HFF-Myc (cell line): ENCODE results near the gene GBGT1.

ENCODE experiments used
- DNase-seq: peaks from one replicate; pipeline ENCODE4 v3.0.0-alpha.2; 2011; ENCODE audit warnings: low read depth; ENCODE audit errors: extremely low read depth
- H3K4me3 ChIP-seq: replicated peaks from 2 replicates; pipeline ENCODE4 v1.5.1; 2011; ENCODE audit warnings: low read depth, mild to moderate bottlenecking, control low read depth, low read length
- TF ChIP-seq, protein P1 (sequence below): IDR thresholded peaks from 2 replicates; pipeline ENCODE4 v1.5.1; 2012; ENCODE audit warnings: mild to moderate bottlenecking, low read depth, low read length, control low read depth; ENCODE audit errors: missing control alignments

The GBGT1 gene

DNA sequence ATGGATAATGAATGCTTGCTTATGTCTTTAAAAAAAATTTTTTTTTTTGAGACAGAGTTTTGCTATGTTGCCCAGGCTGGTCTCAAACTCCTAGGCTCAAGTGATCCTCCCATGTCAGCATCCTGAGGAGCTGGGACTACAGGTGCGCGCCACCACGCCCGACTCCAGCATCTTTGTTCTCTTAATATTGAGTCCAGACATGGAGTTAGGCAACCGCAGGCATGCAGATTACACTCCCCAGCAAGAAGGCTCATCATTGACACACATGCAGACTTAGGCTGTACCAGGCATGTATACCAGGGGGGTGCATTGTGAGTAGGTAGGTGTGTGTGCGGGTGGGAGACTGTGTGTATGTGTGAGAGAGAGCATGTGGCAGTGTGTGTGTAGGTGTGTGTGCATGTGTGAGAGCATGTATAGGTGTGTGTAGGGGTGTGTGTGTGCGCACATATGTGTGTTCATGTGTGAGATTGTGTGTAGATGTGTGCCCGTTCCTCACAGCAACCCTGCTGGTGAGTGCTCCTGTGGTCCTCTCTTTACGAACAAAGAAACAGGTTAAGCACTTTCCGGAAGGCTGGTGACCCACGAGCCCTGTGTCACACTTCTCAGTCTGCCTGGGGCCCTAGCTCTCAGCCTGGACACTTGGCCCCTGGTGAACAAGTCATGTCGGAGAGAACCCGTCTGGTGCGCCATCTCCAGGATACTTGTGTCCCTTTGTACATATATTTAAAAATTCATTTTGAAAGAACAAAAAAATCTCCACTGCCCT, 39.2 kb upstream of the GBGT1 start:
- TF ChIP-seq, protein P1, sequence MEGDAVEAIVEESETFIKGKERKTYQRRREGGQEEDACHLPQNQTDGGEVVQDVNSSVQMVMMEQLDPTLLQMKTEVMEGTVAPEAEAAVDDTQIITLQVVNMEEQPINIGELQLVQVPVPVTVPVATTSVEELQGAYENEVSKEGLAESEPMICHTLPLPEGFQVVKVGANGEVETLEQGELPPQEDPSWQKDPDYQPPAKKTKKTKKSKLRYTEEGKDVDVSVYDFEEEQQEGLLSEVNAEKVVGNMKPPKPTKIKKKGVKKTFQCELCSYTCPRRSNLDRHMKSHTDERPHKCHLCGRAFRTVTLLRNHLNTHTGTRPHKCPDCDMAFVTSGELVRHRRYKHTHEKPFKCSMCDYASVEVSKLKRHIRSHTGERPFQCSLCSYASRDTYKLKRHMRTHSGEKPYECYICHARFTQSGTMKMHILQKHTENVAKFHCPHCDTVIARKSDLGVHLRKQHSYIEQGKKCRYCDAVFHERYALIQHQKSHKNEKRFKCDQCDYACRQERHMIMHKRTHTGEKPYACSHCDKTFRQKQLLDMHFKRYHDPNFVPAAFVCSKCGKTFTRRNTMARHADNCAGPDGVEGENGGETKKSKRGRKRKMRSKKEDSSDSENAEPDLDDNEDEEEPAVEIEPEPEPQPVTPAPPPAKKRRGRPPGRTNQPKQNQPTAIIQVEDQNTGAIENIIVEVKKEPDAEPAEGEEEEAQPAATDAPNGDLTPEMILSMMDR, result no peak
- H3K4me3 ChIP-seq, result no peak overlapping the region
- DNase-seq, result no peak

DNA sequence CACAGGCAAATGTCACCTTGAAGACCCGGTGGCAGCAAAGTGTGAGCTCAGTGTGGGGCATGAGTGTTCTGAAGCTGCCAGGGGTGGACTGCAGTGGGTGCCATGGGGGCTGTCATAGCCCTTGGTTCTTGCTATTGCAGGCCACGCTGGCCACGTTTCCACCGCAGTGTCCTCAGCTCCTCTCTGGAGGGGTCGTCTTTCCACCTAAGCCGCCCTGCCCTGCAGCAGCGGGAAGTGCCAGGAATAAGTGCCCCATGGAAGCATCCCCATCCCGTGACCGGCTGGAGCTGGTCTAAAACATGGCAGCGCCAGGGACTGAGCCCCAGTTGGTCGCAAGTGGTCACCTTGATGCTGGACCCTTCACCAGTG, 38.4 kb upstream of the GBGT1 start:
- TF ChIP-seq, protein P1, result no peak
- no peak overlapping the region for H3K4me3 ChIP-seq
- DNase-seq, result no peak

DNA sequence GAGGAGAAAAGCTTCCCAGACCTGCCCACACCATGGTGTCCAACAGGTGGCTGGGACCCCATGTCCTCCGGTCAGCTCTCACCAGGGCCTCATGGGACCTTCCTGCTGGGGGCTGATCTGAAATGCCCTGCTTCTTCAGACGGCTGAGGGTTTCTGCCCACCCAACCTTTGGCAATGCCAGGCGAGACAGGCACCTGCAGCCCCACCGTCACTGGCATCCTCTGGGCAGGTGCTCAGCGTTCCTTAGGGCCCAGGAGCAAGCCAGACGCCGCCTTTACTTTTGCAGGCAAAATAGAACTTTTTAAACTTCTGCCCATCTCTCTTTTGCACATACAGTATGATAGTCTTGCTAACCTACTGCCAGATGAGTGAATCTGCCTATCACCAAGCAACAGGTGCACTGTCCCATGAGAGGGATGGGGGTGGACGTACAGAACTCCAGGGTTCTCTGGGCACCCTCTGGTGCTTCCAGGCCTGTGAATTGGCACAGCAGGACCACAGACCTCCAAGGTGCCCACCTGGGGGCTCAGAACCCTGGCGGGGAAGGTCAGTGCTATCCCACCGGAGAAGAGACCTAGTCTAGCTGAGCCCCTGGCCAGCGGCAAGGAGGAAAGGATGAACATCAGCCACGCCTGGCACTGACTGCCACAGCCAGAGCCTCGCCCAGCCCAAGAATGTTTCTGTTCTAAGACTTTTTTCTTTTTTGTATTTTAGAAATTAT, 37.9 kb upstream of the GBGT1 start:
- TF ChIP-seq, protein P1, result no peak
- DNase-seq, result no peak
- H3K4me3 ChIP-seq, result no peak overlapping the region

DNA sequence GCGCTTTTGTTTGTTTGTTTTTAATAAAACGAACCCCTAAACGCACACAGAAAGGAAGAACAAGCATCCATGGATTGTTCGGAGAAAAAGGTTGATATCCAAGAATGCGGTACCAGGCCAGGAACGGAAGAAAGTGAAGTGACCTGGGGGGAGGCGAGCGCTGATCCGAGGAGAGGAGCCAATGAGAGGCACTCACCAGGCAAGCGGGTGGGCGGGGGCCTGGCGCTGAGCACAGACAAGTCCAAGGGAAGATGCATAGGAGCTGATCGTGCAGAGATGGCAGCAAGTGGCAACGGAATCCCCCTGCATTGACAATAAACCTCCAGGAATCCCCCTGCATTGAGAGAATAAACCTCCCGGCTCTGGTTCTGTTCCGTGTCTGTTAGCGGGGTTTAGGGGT, 36.9 kb upstream of the GBGT1 start:
- TF ChIP-seq, protein P1, result no peak
- DNase-seq, result no peak
- no peak overlapping the region for H3K4me3 ChIP-seq

DNA sequence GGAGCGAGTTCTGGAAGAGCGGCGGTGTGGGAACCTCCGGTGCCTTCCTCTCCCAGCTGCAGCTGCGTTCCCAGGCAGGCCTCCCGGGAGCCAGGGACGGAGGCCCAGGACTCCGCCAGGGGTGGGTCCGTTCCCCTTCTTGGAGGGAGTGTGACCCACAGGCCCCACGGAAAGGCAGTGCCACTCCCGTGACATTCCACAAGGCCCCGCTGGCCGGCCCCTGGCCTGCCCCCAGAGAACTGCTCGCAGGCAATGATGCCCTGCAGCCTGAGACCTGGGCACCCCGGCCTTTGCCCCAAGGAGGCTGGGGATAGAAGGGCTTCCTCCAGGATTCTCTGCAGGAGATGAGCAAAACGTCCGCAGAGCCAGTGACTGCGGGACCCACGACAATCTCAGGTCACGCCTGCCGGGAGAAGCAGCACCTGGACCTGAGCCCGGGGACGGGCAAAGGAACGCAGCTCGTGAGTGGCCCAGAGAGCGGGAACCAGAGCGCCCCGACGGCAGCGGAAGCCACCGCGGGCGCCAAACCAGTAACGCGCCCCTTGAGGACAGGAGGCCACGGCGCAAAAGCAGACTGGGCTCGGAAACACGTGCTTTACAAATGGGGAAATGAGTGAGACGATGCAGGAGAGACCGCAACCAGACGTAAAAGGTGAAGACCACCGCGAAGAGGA, 36.1 kb upstream of the GBGT1 start:
- no peak overlapping the region for H3K4me3 ChIP-seq
- no peak for DNase-seq
- TF ChIP-seq, protein P1, result no peak

DNA sequence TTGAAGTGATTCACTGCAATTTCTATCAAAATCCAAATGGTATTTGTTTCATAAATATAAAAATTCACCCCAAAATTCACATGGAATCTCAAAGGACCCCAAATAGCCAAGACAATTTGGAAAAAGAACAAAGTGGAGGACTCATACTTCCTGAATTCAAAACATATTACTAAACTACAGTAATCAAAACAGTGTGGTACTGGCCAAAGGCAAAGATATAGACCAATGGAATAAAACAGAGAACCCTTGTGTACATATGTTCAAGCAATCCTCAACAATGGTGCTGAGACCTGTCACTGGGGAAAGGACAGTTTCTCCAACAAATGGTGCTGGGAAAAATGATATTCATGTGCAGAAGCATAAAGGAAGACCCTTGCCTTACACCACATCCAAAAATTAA, 31.3 kb upstream of the GBGT1 start:
- DNase-seq, result no peak
- TF ChIP-seq, protein P1, result no peak
- no peak overlapping the region for H3K4me3 ChIP-seq
